H1 (cell line): ENCODE measurements around the gene CAMSAP3. TPM values are rescaled to one million over a fixed set of nuclear protein-coding genes. Genes with fewer than 3 reads are reported as not detected.

Experiments
- CHD7 ChIP-seq: fragments of 300-600 bp; sonication (generic); IDR thresholded peaks from 2 replicates; pipeline ENCODE4 v1.7.1; 2012; ENCODE audit warnings: low read length, moderate library complexity, mild to moderate bottlenecking, inconsistent platforms; ENCODE audit not compliant: insufficient replicate concordance
- CREB1 ChIP-seq: IDR thresholded peaks from 2 replicates; pipeline ENCODE4 v1.6.1; 2012; ENCODE audit warnings: inconsistent platforms
- EGR1 ChIP-seq: IDR thresholded peaks from 2 replicates; pipeline ENCODE4 v1.6.1; 2011; ENCODE audit warnings: low read depth, low read length, borderline replicate concordance
- POLR2AphosphoS5 ChIP-seq: IDR thresholded peaks from 2 replicates; pipeline ENCODE4 v1.6.1; 2011; ENCODE audit warnings: low read depth, low read length
- SP2 ChIP-seq: IDR thresholded peaks from 2 replicates; pipeline ENCODE4 v1.6.1; 2012; ENCODE audit warnings: mild to moderate bottlenecking, low read length, inconsistent platforms
- YY1 ChIP-seq: IDR thresholded peaks from 2 replicates; pipeline ENCODE4 v1.6.1; 2011; ENCODE audit warnings: low read depth, mild to moderate bottlenecking, low read length
- polyA plus RNA-seq, 7 experiments: library from polyadenylated mRNA; depleted of rRNA in 3 of 7; stranded (reverse) in 5 of 7; unstranded in 2 of 7; fragments of >200 nt in 5 of 7; fragments of 200-250 nt in 2 of 7; gene quantifications; 1 replicate in 5 of 7; 2 replicates in 1 of 7; 4 replicates in 1 of 7; pipeline versions ENCODE4 v1.2.1 to v1.2.3, GENCODE V29; 2011 to 2013; ENCODE audit warnings: missing spikeins in 2 of 7, mixed read lengths in 2 of 7
- total RNA-seq: library from RNA; stranded (reverse); fragmentation: NEBNext Ultra II Directional; extraction: Animal tissue kit (Norgen Biotek cat#: 25700); gene quantifications from 2 replicates; pipeline ENCODE4 v1.2.1, GENCODE V29; 2021

Gene CAMSAP3
- total and polyA plus RNA-seq, 2 of the 8 experiments (the other 6 are each of a cell fraction or from before 2014, with no cell fraction given): 11.4 to 30.4 TPM

- TF ChIP-seq CHD7: no peak
- no peak for TF ChIP-seq YY1
- TF ChIP-seq POLR2AphosphoS5: no peak
- TF ChIP-seq SP2: no peak
- TF ChIP-seq CREB1: no peak
- no peak for TF ChIP-seq EGR1
Measured at GRCh38 chr19:7600721-7601120, 5.1 kb downstream of the CAMSAP3 start (continued).
